HG03439 (cell line): ENCODE results near the gene PRDM11.

Source experiments
- ATAC-seq: cut with Tn5 transposase; IDR thresholded peaks from one replicate; pipeline ENCODE4 v1.9.1; 2021; ENCODE audit warnings: mild to moderate bottlenecking, moderate library complexity; ENCODE audit not compliant: unreplicated experiment

Gene PRDM11

DNA sequence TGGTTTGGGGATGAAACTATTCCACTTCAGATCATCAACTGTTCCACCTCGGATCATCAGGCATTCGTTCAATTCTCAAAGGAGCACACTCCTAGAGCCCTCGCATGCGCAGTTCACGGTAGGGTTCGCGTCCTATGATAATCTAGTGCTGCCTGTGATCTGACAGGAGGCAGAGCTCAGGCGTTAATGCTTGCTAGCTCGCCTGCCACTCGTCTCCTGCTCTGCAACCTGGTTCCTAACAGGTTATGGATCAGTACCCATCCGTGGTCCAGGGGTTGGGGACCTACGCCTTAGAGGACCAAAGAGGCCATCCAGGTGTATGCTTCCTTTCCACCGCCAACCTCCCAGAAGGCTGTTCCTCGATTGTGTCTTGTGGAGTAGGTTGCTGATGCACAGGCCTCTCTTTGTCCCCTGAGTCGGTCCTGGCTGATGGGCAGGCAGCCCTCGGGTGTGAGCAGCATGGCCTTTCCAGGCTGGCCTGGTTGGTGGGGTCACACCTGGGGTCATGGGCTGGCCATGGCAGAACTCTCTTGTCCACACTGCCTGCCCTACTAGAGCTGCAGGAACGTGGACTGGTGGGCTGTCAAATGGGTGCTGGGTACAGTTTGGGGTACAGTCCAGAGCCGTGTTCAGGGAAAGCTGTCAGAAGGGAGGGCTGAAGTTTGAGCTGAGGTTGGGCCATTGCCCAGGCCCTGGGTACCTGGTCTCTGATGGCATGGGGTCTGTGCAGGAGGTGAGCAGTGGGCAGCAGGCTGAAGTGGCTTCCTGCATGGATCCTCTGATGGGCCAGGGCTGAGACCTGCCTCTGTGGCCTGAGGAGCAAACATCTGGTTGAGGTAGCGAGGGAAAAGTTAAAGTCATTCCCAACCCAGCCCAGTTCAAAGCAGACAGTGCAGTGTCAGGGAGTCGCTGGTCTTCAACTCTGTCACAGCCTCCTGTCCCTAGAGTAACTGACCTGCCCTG is 11.1 kb downstream of the PRDM11 start:
- no peak for ATAC-seq

DNA sequence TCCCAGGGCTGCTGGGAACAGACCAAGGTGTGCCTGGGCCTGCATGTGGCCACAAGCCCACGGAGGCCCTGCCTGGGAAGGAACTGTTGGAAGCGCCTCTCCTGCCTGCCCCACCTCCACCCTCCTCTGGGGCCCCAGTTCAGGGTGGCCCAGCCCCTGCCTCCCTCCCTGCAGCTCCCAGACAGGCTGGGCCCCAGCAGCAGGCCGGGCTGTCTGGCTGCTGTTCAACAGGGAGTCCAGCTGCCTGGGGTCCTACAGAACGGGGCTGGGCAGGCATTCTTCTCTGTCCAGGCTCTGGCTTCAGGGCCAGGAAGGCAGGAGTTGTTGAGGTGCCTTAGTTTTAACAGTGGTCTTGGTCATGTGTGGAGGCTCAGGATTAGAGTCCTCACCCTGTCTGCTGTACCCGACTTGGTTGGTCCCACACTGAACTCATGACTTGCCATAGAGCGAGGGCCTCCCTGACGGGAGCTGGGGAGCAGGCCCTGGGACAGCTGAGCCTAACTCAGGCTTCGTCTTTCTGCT is 11.8 kb downstream of the PRDM11 start:
- no peak for ATAC-seq

DNA sequence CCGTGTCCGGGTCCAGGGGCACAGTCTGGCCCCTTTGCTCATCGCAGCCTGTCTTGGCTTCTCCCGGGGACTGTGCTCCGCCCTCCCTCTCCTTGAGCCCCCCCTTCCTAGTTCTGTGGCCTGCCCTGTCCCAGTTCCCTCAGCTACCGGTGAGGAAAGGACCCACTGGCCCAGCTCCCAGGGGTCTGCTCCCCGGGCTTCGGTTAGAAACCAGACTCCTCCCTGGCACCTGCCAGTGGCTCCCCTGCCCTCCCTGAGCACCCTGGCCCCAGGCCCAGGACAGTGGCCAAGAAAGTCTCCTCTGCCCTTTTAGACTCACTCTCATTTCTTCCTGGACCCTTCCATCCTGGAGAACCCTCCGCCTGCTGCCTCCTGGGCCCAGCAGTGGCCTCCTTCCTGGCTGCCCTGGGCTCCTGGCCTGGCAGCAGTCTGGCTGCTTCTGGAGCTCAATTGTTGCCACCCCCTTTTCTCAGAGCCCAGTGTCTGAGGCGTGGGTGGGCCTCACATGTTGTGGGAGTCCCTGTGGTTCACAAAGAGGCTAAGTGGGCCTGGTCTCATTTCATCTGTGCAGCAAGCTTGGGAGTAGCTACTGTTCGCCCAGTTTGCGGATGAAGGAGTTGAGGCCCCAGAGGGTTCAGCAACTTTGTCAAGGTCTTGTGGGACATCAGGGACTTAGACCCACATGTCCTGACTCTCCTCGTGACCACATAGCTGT is 12.6 kb downstream of the PRDM11 start:
- no peak for ATAC-seq

DNA sequence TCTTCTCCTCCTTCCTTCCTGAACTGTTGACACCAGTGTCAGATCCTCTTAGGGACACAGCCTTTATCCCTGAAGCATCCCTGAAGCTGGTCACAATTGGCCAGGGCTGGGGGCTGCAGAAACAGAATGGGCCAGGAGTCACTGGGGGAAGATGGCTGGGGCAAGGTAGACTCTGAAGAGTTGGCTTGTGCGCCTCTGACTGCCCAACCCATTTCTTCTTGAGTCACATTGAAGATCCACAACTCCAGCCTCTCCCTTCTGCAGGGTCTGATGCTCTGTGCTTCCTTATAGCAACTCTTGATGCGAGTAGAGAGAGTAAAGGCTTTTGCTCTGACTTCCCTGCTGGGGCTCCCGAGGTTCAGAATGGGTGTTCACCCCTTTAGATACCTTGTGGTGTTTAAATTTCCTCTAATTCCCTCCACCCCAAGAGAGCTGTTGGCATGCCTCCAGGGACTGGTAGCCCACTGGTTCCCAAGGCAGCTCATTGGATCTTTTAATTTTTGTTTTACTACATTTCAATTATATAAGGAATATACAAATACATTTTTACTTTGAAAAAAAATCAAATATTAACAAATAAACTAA is 13.4 kb downstream of the PRDM11 start:
- no peak for ATAC-seq

DNA sequence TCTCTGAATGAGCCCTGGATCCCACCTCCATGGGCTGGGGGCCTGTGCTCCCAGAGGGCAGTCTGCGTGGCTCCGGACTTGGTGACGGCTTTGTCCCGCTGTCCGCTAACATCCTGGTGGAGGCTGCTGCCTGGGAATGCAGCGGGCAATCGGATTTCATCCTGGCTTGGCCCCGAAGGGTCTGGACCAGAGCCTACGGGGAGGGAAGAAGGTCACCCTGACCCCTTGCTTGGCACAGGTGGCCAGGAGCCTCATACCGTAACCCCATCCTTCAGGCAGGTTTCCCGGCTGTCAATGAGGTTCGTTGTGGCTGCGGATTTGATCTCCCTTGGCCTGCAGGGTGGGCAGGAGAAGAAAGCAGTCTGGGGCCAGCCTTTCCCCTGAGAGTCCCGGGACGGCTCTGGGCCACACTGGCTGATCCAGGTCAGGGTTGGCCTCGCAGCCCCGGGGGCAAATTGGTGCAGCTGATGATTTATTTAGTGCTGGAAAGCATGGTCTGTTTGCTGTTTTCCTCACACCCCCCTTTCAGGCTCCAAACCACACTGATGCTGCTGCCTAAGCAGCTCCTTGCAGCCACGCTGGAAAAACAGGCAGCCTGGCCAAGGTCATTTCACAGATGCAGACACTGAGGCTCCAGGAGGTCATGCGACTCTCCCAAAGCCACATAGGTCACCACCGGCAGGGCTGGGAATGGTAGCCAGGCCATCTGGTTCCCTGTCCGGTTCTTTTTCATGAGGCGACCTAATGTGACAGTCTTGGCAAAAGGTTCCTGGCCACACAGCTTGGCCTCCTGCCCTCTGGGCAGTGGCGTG is 15.0 kb downstream of the PRDM11 start:
- no peak for ATAC-seq

DNA sequence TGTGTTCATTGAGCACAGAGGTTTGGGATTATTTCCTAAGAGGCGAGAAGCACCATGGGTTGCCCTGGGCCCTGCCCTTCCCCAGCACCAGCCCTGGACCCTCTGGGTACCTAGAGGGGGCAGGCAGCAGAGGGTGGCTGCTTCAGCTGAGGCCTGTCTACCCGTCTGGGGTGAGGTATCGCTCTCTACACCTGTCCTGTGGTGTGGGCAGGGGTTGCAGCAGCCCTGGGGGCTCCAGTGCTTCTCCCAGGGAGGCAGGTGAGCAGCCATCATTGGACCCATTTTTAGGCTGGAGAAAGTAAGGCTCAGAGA is 15.6 kb downstream of the PRDM11 start:
- no peak for ATAC-seq

DNA sequence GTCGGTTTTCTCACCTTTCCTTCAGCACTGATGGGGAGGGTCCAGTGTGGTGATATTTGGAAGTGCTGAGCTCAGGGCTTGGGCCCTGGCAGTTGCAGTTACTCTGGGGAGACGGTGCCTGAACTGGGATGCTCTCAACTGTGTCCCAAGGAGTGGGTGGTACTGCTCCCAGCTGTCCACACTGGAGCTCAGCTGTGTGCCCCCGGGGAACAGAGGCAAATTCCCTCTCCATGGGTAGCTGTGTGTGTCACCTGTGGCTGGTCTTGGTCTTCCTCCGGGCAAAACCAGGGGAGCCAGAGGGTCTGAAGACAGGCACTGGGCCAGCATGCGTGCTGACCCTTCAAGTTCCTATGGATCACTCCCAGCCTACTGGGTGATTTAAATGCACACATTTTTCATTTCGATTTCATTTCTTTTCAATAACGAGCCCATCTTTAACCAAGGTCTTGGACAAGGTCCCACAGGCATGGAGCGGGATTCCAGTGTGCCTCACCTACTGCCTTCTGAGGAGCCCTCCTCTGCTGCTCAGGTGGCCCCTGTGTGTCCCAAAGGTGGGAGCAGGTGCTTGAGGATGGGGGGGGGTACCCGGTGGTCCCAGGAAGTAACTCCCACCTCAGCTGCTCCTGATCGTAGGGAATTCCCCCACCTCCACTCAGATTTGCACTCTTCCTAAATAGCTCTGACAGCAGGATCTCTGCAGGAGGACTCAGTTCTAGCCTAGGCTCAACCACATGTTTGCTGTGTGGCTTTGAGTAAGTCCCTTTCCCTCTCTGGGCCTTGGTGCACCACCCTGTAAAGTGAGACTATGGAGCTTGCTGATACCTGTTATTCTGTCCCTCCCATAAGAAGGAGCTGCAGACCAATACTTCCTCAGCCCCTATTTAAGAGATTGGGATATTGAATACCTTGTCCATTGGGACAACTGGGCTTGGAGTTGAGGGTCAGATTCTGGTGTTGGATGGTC is 16.8 kb downstream of the PRDM11 start:
- ATAC-seq, result no peak

DNA sequence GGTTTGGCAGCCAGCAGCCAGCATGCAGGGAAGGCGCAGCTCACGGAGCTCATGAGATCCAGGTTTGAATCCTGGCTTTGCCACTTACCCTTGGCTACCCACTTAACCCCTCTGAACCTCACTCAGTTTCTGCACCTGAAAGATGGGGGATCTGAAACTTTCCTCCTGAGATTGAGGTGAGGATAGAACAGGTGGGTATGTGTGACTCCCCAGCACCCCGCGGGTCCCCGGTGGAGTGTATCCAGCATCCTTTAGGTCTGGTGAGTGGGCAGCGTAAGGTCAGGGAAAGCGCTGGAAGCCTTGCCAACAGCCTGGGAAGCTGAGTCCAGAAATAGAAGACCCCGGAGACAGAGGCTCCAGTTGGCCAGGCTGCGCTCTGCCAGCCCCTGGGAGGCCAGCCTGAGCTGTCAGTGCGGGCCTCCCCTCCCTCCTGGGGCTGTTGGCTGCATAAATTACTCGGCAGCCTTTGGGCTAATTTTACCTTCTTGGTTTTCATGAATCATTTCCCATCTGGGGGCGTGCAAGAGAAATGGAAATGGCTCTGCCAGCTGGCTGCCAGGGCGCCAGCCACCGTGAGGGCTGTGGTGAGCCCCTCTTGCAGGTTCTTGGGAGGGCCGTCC is 17.6 kb downstream of the PRDM11 start:
- ATAC-seq, result no peak

DNA sequence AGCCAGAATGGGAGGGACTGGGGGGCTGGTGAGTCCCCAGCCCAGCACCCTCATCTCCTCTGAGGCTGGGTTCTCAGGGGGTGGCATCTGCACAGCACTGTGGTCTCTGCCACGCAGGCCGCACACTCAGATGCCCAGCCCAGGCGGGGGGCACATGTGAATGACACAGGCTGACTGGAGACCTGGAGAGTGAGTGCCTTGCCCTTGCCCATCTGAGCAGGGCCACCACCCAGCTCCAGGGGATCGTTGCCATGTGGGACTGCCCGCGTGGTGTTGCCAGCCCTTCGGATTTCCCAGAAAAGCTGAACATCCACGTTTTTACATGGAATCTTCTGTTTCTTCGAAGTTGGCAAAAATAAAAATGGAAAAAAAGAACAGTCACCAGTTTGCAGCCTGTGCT is 18.9 kb downstream of the PRDM11 start:
- ATAC-seq, result no peak

DNA sequence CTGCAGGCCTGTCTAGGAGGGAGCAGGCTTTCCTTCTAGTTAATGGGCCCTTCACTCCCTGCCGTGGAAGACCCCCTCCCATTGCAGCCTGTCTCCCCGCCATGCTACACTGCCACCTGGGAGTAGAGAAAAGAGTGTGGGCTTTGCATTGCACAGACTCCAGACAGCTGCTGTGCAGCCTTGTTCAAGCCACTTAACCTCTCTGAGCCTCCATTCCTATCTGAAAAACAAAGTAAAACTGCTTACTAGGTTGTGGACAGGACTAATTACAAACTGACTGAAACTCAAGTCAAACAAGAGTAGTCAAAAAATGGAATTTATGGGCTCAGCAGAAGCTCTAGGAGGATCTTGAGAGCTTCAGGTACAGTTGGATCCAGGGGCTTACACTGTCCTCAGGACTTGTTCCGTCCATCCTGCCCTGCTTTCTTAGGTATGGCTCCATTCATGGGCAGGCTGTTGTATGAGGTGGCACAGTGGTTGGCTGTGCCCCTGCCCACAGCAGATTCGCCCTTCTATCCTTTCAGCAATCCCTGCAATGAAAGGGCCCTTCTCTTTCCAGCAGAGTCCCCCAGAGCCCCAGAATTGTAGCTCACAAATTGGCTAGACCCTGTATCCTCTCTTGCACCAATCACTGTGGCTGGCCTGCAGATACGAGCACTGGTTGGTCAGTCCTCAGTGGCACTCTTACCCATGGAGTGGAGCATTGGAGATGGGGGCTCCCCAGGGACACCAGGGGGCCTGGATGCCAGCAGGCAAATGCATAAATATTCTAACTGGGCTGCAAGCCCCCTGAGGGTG is 19.6 kb downstream of the PRDM11 start:
- ATAC-seq, result no peak

DNA sequence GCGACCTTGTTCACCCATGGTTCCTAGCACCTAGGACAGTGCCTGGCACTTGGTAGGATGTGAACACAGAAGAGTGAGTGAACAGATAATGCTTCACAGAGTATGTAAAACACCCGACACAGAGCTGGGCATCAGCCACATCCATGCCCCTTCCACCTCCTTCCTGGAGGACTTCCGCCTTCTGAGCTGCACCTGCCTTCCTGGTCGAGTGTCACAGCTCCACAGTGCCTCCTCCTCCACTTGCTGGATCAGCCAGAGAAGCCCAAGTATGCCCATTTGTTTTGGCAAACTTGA is 20.1 kb downstream of the PRDM11 start:
- no peak for ATAC-seq

DNA sequence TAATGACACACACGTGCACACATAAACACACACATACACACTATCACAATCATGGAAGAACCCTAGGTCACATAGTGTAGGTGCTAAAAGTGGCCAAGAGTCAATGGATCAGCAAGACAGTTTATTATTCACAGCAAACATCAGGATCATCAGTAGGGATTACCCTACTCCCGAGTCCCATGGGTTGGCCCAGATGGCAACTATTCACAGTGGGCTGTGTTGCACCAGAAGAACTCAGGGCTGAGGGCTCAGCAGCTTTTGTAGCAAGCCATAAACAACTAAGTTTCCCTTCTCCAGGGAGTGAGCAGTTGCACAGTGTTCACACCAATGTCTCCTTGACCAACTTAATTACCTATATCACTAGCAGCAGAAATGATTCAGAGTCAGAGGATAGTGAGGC is 20.8 kb downstream of the PRDM11 start:
- ATAC-seq, result no peak

DNA sequence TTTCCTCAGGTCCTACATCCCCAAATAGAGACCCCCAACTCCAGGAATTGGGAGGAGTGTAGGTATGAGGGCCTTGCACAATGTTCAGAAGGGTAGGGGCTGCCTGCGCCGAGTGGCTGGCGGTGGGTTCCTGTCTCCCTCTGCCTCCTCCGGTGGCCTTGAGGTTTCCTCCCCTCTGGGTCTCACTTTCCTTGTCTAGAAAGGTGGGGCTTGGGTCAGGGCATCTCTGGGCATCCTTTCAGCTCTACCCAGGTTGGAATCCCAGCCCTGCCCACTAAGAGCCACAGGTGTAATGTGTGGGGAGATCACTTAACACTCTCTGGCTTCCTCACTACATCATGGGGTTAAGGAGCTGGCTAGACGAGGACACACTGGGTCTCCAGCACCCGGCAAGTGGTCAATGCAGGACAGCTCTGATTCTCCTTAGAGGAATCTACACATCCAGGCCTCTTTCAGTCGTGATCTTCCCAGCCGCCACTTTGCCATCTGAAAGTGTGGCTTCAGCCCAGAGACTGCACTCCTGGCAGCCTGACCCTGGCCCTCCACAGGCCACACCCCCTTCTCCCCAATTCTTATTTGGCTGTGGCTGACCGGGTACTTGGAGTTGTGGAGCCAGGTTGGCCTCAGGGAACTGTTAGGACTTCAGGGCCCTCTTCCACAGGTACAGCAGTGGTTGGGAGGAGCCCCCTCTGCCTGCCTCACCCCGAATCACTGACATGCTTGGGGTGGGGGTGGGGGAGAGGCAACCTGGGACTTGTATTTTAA is 22.1 kb downstream of the PRDM11 start:
- no peak for ATAC-seq

DNA sequence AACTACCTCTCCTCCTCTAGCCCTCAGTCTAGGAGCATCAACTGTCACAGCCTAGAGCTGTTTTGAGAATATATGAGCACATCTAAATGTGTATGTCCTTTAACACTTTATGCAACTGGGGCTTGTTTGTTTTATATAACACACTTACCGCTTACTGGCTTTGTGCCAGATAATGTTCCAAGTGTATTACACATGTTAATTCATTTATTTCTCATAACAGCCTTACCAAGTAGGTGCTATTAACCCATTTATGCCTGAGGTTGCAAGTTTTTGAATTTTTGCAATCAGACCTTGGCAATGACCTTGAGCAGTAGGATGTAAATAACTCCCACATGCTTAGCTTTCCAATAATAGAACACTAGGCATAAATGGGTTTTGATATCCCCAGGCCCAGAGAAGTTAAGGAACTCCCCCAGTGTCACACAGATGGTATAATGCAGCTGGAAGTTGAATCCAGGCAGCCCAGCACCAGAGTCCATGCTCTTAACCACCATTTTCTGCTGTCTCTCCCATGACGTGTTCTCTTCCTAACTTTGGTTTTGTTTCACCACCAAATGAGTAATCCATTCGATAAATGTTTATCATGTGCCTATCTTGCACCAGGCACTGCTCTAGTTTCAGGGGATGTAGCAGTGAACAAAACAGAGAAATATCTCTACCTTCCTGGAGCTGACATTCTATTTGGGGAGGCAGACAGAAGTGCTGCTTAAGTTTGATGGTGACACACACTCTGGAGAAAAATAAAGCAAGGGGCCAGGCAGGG is 23.1 kb downstream of the PRDM11 start:
- ATAC-seq, result no peak

DNA sequence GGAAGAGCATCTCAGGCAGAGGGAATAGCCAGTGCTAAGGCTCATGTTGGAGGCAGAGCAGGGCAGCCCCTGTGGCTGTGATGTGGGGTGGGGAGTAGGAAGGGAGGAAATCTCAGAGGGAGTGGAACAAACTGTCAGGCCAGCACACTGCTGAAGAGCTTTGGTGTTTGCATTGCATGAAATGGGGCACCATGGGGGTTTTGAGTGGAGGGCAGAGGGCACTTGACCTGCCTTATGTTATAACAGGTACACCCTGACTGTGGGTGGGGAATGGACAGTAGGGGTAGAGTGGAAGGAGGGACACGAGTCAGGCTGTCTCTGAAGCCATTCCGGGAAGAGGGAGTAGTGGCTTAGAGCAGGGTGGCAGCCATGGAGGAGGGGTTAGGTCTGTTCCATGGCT is 24.0 kb downstream of the PRDM11 start:
- no peak for ATAC-seq

DNA sequence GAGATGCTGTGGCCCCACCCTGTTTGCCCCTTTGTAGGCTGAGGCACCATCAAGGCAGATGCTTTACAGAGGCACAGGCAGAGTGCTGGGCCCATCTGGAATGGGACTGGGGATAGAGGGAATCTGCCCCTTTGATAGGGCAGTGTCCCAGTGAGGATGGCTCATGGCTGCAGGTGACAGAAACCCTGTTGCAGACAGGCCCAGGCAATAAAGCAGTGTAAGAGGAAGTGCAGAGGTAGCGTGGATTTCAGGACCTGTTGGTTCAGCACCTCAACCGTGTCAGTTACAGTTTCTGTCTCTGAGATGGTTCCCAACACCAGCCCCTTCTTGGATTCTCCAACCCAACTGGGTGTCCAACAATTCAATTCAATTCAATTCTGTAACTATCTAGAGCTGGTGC is 25.1 kb downstream of the PRDM11 start:
- ATAC-seq, result no peak

DNA sequence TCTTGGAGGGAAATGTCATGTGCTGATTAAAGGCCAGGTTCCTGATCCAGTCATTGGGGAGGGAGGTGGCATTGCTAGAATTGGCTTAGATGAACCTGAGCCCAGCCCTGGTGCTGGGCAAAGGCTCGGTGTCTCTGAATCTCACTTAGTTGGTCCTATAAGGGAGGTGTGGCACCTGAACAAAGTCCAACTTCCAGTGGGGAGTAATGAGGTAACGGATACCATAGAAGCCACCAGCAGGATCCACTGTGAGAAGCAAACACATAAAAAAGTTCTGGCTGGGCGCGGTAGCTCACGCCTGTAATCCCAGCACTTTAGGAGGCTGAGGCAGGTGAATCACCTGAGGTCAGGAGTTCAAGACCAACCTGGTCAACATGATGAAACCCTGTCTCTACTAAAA is 26.6 kb downstream of the PRDM11 start:
- no peak for ATAC-seq
